ENCODE measurements around the gene ADGB.
"Not testable (repeated sequence)": the region's sequence is repeated elsewhere in the genome, so short reads cannot be mapped to it uniquely, and the experiment has no call there.

ADGB gene

DNA sequence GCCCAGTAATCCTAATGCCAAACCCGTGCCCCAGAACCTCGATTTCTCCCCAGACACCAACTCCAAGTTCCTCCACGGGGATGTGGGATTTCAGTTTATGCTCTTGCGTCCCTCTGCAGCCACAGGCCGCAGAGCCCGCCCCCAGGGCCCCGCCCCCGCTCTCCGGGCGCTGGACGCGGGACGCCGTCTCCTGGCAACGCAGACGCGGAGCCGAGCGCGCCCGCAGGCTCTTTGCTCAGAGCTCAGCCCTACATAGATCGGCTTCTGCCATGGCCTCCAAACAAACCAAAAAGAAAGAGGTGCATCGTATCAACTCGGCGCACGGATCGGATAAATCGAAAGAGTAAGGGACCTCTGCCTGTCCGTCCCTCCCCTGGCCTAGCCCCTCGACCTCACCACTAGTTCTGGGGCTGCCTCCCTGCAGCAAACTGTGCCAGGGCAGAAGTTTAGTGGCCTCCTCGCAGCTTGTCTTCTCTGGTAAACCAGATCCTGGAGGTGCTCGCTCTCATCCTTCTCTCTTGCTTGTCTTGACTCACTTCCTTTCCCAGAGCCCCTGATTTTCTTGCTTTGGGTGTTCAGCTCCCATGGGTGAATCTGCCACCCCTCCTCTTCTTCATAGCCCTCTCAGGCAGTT, at the start of gene ADGB:
ADGB (plus strand) TSS at position 201 of the 634 bp plus-strand sequence; CDS start at position 270, 69 bp downstream.
- DNase-seq (ENCODE audit: low spot score) = peak; percentile 4

DNA sequence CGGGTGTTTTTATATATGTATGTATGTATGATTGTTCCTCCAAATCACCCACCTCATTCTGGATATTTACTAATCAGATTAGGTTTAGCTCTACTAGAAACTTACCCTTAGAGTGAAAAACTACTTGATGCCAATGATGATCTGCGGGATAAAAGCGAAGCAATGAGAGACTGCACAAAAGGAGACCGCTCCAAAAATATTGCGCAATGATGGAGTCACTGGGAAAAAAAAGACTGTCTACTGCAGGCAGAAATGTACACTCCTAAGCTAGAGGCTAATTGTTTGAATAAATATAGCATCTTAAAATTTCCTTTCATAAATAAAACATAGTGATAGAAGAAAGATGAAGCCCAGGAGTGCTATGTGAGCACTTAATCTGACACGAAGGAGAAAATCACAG, 47.9 kb upstream of the ADGB start:
- no peak for DNase-seq (ENCODE audit: low spot score)

DNA sequence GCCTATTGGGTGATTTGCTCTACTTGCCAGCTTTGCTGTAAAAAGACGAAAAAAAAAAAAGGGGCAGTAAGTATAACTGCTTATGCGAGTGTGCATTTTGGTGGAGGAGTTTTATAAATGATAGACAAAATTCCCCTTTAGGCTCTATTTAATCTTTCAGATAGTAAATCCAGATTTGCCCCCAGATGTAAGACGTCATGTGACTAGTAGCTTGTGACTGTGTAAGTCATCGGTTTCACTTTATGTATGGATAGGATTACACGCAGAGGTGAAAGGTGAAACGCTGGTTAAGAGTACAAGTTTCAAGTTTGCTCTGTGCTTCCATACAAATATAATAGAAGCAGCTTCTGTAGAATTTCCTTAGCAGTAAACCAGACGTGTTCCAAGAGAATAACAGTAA, 47.2 kb upstream of the ADGB start:
- DNase-seq (ENCODE audit: low spot score) = no peak

DNA sequence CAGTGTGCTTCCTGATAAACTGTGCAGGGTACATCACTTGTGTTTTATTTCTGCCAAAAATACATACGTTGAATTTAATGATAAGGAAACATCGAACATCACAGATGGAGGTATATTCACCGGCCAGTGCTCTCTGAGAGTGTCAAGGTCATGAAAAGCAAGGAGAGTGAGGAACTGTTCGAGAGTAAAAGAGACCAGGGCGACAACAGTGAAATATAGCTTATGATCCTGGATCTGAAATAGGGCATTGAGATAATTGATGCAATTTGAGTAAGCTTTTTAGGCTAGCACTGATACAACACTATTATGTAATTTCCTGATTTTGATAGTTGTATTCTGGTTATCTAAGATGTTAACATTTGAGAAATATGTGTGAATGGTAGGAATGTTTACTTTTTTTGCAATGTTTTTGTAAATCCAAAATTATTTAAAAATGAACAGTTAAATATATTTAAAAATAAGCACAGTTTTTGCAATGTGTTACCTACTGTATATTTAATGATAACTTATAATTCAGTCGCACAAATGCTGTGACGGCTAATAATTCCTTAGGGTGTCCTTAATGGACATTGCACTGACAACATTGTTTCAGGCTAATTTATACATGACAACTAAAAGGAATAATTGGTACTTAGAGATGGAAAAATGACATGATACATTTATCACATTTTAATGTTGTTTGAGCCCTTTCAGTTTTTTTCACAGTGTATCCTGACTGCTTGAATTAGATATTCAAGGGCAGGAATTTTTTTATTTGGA, 45.2 kb upstream of the ADGB start:
- DNase-seq (ENCODE audit: low spot score) = no peak

DNA sequence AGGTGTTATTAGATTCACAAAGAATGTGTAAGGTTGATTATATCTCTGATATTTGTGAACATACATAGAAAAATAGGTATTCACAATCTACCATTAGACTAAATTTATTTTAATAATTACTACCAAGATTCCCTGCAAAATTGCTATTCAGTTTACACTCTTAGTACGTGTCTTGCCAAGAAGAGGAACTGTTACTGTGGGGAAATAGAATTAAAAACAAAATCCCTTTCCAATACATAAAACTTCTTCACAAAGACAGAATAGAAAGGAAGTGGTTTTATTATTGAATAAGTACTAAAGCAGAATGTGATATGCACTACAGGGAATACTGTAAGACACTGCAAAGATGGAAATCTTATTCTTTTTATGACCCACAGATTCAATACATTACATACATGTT, 38.2 kb upstream of the ADGB start:
- no peak for DNase-seq (ENCODE audit: low spot score)

DNA sequence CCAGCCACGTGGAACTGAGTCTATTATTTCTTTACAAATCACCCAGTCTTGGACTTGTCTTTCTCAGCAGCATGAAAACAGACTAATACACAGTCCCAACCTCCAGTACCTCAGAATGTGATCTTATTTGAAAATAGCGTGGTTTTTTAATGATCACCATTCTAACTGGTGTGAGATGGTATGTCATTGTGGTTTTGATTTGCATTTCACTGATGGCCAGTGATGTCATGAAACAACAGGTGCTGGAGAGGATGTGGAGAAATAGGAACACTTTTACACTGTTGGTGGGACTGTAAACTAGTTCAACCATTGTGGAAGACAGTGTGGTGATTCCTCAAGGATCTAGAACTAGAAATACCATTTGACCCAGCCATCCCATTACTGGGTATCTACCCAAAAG, 32.1 kb upstream of the ADGB start:
- not testable (repeated sequence) for DNase-seq (ENCODE audit: low spot score)

DNA sequence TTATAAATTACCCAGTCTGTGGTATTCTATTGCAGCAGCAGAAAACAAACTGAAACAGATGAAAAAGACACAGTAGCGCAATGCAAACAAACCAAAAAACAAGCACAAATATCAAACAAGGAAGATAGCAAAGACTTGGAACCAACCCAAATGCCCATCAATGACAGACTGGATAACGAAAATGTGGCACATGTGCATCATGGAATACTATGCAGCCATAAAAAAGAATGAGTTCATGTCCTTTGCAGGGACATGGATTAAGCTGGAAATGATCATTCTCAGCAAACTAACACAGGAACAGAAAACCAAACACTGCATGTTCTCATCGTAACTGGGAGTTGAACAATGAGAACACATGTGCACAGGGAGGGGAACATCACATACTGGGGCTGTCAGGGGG, 30.2 kb upstream of the ADGB start:
- not testable (repeated sequence) for DNase-seq (ENCODE audit: low spot score)

DNA sequence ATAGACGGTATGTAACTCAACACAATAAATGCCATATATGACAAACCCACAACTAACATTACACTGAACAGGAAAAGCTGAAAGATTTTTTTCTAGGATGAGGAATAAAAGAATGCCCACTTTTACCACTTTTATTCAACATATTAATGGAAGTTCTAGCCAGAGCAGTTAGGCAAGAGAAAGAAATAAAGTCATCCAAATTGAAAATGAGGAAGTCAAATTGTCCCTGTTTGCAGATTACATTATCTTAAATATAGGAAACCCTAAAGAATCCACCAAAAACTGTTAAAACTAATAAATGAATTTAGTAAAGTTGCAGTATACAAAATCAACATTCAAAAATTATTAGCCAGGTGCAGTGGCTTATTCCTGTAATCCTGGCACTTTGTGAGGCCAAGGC, 24.6 kb upstream of the ADGB start:
- DNase-seq (ENCODE audit: low spot score) = no peak

DNA sequence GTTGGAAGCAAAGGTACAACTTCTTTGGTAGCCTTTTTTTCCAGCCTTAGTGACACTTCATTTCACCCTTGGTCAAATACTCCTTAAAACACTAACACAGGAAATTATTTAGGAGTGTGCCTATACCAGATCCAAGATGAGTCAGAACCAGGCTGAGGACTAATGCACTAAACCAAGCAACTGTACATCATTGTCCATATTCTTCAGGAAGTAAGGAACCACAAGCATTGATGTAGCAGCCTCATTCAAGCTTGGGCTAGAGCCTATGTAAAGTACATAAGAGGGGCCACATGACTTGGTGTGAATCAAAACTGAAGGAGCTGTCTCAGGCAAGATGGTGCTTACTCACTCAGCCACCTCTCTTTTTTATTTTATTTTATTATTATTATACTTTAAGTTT, 20.7 kb upstream of the ADGB start:
- DNase-seq (ENCODE audit: low spot score) = peak; percentile 13

DNA sequence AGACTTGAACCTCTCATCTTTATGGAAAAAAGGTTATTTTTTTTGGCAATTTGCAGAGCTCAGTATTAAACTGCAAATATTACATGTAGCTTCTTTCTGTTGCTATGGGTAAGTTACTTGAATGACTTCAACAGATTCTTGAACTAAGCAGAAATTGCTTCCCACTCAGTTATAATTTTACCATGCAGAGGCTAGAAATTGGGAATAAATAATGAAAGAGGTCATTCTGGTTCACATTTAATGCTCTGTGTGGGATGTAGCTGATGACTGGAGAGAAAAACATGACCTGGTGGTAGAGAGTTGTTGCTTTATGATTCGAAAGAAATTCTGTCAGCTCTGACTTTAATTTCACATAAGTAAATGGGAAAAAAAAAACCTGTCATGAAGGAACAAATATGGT, 16.8 kb upstream of the ADGB start:
- no peak for DNase-seq (ENCODE audit: low spot score)

DNA sequence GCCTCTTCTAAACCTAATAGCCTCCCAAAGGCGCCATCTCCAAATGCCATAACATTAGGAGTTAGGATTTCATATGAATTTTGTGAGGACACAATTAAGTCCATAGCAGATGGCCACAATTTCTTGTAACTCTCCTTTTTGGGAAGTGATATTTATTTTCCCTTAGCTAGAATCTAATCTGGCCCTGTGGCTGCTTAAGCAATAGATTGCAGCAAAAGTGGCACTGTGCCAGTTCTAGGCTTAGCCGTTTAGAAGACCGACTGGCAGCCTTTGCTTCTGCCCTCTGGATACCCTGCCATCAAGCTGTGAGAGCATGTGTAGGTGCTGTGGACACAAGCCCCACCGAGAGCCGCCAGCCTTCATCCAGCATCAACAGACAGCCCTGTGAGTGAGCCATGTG, 15.9 kb upstream of the ADGB start:
- no peak for DNase-seq (ENCODE audit: low spot score)

DNA sequence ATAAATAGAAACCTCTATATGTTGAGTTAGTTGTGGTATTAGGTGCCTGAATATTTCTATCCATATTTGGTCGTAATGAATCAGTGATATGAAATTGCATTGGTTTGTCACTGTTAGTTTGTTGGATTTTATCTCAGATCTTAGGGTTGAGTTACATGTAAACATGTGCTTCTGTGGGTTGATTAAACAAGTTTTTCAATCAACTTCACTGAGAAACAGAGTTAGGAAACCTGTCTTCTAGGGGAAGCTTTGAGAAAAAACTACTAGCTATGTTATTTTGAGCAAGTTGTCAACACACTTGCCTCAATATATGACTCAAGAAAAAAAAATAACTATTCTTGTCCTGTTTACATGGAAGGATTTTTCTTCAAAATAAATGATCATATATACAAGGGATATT, 14.8 kb upstream of the ADGB start:
- no peak for DNase-seq (ENCODE audit: low spot score)

DNA sequence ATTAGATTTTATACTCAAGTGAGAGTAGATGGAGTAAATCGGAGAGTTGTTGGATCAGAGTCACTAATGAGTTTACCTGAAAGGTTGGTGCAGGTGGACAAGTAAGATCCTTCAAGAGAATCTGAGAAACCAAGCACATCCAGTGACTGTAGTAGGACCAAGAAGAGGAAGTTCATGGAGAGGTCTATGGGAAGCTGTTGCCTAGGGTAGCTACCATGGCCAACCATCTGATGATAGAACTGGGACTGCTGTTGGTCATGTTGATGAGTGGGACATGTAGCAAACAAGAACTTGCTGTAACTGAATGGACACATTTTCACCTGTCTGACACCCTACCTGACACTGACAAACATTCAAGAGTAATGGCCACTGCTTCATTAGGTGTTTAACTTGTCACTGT, 11.3 kb upstream of the ADGB start:
- no peak for DNase-seq (ENCODE audit: low spot score)

DNA sequence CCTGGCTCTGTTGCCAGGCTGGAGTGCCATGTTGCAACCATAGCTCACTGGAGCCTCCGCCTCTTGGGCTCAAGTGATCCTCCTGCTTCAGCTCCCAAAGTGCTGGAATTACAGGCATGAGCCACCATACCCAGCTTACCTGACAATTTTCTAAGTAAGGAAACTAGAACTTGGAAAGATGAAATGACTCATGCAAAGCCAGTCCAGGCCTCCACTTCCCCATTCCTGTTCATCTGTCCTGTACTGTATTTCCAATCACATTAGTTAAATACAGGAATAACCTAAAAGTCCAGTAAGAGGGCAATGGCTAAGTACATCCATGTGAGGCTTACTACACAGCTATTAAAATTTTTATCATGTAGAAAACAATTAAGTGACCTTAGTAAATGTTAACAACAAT, 8.3 kb upstream of the ADGB start:
- DNase-seq (ENCODE audit: low spot score) = no peak

DNA sequence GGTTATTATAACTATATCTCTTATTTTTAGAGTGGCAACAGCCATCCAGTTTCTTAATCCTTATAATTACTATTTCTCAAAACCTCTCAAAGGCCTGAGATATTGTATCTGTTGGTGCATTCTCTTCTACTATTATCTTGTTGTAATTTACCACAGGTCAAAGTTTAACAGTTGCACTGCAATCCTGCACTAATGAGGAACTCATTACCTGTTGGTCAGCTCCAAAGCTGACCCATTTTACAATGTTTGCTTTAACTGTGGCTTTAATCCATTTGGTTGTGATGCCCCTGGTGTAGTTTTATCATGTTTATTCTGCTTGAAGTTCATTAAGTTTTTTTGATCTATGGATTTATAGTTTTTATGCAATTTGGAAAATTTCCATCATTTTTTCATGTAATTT, 6.3 kb upstream of the ADGB start:
- no peak for DNase-seq (ENCODE audit: low spot score)

DNA sequence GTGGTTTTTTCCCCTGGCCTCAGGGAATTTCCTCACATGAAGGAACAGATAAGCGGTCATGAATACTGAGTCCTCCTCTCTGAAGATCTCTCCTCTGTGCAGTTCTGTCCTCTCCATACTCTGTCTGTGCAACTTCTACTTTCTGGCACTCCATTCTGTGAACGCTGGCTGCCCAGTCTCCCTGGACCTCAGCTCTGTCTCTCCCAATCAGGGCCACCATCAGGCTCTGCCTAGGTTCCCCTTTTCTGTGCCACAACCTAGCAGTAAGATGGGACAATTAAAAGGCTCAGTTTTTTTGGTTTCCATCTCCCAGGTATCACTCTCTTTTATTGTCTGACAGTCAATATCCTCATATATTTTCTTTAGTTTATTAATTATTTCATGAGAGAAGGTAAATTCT, 4.8 kb upstream of the ADGB start:
- no peak for DNase-seq (ENCODE audit: low spot score)

DNA sequence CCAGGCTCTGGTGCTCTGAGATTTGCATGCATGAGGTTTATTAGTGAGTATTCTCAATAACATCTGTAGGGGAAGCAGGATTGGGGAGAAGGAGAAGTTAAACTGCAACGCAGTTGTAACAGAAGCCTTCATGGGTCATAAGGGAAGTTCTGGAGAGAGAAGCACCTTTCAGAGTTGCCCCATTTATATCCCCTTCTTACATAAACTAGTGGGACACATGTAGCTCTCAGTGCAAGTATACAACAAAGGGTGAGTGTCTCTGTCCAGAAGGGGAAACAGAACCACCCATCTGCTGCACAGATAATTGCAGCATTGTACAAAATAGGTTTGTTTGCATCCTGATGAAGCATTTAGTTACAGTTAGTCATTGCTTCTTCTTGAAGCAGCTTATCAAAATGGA, 4.3 kb upstream of the ADGB start:
- no peak for DNase-seq (ENCODE audit: low spot score)

DNA sequence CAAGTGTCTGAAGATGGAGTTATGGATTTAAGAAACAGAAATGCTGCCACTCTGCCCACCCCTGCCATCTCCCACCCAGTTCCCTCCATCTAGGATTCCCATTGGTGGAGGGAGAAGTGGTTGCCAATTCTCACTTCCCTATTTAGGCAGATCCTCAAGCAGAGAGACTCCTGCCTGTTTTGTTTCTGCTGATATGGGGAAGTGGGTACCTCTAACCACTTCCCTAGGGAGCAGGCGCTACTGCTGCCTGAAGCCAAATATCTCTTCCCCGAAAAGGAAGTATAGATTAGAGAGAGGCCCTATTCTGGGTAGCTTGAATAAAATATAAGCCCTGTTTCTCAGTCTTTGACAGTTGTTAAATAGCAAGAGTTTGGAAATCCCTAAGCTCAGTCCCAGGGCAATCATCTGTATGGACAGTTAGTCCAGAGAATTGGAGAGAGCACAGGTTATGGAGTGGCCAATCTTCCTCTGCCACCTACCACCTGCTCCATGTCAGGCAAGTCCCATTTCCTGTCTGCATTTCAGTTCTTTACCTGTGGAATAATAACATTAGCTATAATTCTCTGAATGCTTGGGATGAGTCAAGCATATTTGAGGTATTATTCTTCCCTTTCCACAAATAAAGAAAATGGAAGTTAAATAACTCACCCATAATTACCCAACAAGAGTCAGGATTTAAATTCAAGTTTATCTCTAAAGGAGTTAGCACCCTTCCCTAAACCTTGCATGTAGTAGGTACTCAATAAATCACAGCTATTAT, 2.6 kb upstream of the ADGB start:
- DNase-seq (ENCODE audit: low spot score) = no peak

DNA sequence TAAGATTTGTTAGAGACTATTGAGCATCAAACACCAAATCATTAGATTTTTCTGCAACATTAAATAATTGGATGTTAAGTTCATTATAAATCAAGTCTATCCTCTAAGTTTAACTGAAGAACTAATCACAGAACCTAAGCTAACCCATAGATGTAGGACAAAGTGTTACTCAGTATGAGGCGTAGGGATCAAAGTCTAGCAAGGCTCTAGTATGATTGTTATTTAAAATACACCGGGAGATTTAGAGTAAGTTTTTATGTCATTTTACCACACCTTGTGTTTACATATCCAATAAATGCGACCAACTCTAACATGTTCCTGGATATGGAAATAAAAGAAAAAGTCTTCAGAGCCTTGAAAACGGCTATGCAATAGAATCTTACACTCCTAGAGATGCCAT, 2.6 kb downstream of the ADGB start:
- no peak for DNase-seq (ENCODE audit: low spot score)

DNA sequence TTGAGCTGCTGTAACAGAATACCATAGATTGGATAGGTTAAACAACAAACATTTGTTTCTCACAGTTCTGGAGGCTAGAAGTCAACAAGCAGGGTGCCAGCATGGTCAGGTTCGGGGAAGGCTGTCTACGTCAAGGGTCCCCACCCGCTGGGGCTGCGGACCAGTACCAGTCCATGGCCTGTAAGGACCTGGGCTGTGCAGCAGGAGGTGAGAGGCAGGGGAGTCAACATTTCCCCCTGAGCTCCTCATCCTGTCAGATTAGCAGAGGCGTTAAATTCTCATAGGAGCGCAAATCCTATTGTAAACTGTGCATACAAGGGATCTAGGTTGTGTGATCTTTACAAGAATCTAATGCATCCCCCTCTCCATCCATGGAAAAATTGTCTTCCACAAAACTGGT, 3.8 kb downstream of the ADGB start:
- DNase-seq (ENCODE audit: low spot score) = no peak

DNA sequence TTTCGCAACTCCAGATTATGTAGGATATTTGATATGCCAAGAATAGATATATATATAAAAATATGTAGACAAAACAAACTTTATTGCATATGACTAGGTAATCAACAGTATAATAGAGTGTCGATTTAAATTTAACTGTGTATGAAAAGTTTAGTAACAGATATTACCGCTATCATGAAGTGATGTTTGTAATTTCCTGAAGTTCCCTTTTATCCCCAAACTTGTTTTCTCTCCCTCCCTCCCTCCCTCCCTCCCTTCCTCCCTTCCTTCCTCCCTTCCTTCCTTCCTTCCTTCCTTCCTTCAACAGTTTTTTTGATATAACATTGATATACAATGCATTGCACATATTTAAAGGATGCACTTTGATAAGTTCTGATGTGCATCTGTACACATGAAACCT, 15.2 kb downstream of the ADGB start:
- DNase-seq (ENCODE audit: low spot score) = no peak

DNA sequence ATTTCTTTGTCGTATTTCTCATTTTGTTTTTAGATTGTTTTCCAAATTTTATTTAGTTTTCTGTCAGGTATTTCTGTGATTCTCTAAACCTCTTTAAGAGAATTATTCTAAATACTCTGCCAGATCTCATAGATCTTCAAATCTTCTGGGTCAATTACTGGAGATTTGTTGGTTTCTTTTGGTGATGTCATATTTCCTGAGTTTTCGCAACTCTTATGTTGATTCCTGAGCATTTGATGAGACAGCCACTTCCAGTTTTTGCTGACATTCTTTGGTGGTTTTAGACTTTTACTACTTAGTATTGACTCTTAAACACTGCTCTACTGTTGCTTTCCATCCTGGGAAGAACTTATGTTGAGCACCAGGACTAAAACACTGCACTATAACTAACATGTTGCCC, 21.9 kb downstream of the ADGB start:
- DNase-seq (ENCODE audit: low spot score) = no peak

DNA sequence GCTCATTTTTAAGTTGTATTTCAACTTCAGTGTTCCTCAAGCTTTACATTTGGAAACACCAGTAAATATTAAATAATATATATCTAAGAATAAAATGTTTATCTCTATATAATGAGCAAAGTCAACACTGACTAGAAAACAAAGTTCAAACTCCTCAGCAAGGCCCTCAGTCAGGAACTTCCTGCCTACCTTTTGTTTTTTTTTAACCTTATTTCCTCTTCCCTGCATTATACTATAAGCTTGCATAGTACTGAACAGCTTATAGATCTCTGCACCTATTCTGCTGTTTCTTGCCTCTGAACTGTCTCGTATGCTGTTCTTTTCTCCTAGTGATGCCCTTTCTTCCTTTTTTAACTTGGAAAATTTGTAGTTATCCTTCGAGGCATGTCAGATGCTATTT, 29.6 kb downstream of the ADGB start:
- DNase-seq (ENCODE audit: low spot score) = no peak

Data from kidney capillary endothelial cell (primary cell).